ENCODE measurements around the gene MACROD2.

- TF ChIP-seq CTCF (IDR thresholded peaks at IDR 0.05) (no peak), ZFX (IDR thresholded peaks at IDR 0.05; ENCODE audit: borderline replicate concordance) (no peak)
Observed at GRCh38 chr20:15042723-15043122, 1047.4 kb downstream of the MACROD2 start.
